ENCODE measurements around the gene SCN3B. TPM values are rescaled to one million over a fixed set of nuclear protein-coding genes. Genes with fewer than 3 reads are reported as not detected.

The SCN3B gene
- total and polyA plus RNA-seq, 8 donors = 0.15 to 2.2 (median 0.38) TPM; not detected in 3

GRCh38 chr11:123594188-123594901 lies 60.1 kb downstream of the SCN3B start:
- H3K36me3 ChIP-seq = peaks cover 2 to 56% (median 32%) of the 10 kb centered on the region in 4 donors

GRCh38 chr11:123593570-123593969 lies 60.9 kb downstream of the SCN3B start:
- TF ChIP-seq EP300 (IDR thresholded peaks at IDR 0.05) = no peak
- no peak for TF ChIP-seq CTCF (IDR thresholded peaks at IDR 0.05)
- TF ChIP-seq POLR2AphosphoS5 (IDR thresholded peaks at IDR 0.05) = no peak
- no peak for TF ChIP-seq POLR2A (IDR thresholded peaks at IDR 0.05)
- Histone ChIP-seq H3K27ac (peak overlapping the region; percentile 46 to 88 (median 50)), H3K27me3 (no peaks in the 10 kb centered on the region), H3K36me3 (peaks cover 0 to 48% (median 25%) of the 10 kb centered on the region in 4 donors), H3K4me3 (peak overlapping the region; percentile 32 to 52 (median 49)), H3K9me3 (no peaks in the 10 kb centered on the region), H3K4me1 (peaks cover 23 to 38% (median 27%) of the 10 kb centered on the region in 4 donors)
- DNase-seq = no peak
- intact Hi-C loops (cut with DNase I; ENCODE audit: low total_unique reads) = no loop called here
- WGBS, 5 donors = 36 to 62% (median 58%) methylated on average over 5 to 6 of the region's 6 CpGs

More at GRCh38 chr11:123594188-123594901, 60.1 kb downstream of the SCN3B start:
- Histone ChIP-seq H3K27me3 (no peaks in the 10 kb centered on the region), H3K4me3 (peak overlapping the region in 3 of 4 donors; percentile 48 to 52 (median 50)), H3K27ac (peak overlapping the region; percentile 46 to 88 (median 50)), H3K9me3 (no peaks in the 10 kb centered on the region), H3K4me1 (peaks cover 23 to 33% (median 26%) of the 10 kb centered on the region in 4 donors)
- WGBS, 5 donors = 70 to 88% (median 85%) methylated on average over 7 to 8 of the region's 8 CpGs
- DNase-seq = no peak
- intact Hi-C loops (cut with DNase I; ENCODE audit: low total_unique reads) = no loop called here
- TF ChIP-seq CTCF (IDR thresholded peaks at IDR 0.05) = no peak

GRCh38 chr11:123590296-123590912 lies 64.0 kb downstream of the SCN3B start:
- DNase-seq = peak; percentile 89 to 91
- Histone ChIP-seq H3K9me3 (no peaks in the 10 kb centered on the region), H3K4me3 (peak overlapping the region; percentile 32 to 52 (median 49)), H3K36me3 (peaks cover 0 to 26% (median 4%) of the 10 kb centered on the region in 4 donors), H3K27ac (peak overlapping the region; percentile 79 to 88 (median 83)), H3K4me1 (peaks cover 45 to 69% (median 47%) of the 10 kb centered on the region in 4 donors), H3K27me3 (no peaks in the 10 kb centered on the region)
- 25 to 37% (median 35%) methylated on average over 10 to 11 of the region's 11 CpGs for WGBS, 5 donors
- intact Hi-C loops (cut with DNase I; ENCODE audit: low total_unique reads) = no loop called here
- TF ChIP-seq POLR2A (IDR thresholded peaks at IDR 0.05) (peak in 1 of 4 donors; percentile 50), POLR2AphosphoS5 (IDR thresholded peaks at IDR 0.05) (peak in 2 of 3 donors; percentile 90 to 91), CTCF (IDR thresholded peaks at IDR 0.05) (no peak), EP300 (IDR thresholded peaks at IDR 0.05) (no peak)

GRCh38 chr11:123588864-123589262 lies 65.6 kb downstream of the SCN3B start:
- H3K36me3 ChIP-seq = peaks cover 0 to 13% (median 0%) of the 10 kb centered on the region in 4 donors
- H3K9me3 ChIP-seq = no peaks in the 10 kb centered on the region
- H3K27me3 ChIP-seq = no peaks in the 10 kb centered on the region
- 86 to 90% (median 88%) methylated on average over 5 of the region's 5 CpGs for WGBS, 5 donors
- H3K4me3 ChIP-seq = no peak overlapping the region
- H3K27ac ChIP-seq = peak overlapping the region; percentile 12 to 88 (median 84)
- TF ChIP-seq POLR2A (IDR thresholded peaks at IDR 0.05) = no peak
- TF ChIP-seq EP300 (IDR thresholded peaks at IDR 0.05) = no peak
- TF ChIP-seq CTCF (IDR thresholded peaks at IDR 0.05) = no peak
- no peak for TF ChIP-seq POLR2AphosphoS5 (IDR thresholded peaks at IDR 0.05)
- H3K4me1 ChIP-seq = peaks cover 40 to 66% (median 44%) of the 10 kb centered on the region in 4 donors
- DNase-seq = no peak
- intact Hi-C loops (cut with DNase I; ENCODE audit: low total_unique reads) = no loop called here

Measured in stomach (tissue), 9 donors.